Measurements from ENCODE around the gene MBTPS2. TPM values are rescaled to one million over a fixed set of nuclear protein-coding genes. Genes with fewer than 3 reads are reported as not detected.
A peak's percentile ranks its signal among the peaks of the same experiment; 100 is the strongest.

MBTPS2 gene
- total RNA-seq, 1 donor from 2014 or later = 22.1 TPM

DNA sequence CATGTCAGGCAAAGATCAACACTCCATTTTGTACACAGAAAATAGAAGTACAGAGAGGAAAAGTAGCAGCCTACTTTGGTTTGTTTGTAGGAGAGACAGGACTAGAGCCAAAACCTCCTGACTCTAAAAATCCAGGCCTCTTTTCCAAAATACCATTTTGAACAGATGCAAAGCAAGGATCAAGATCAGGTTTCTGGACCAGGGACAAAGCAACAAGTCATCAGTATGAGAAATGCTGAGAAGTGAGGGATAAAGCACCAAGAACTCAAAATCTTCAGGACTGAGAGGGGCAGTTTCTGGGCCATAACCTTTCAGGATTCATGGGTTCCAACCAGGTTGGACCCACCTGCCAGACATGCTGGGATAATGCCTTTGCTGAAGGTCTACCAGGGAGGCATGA, 36.6 kb upstream of the MBTPS2 start:
- H3K27ac Mint-ChIP-seq = peak overlapping the region; percentile 85
- no peak overlapping the region for H3K4me3 Mint-ChIP-seq
- peaks cover 39% of the 10 kb centered on the region for H3K4me1 Mint-ChIP-seq
- no peak for DNase-seq (ENCODE audit: low spot score in 2 of 2, unreplicated experiment in 2 of 2)
- H3K27me3 Mint-ChIP-seq (ENCODE audit: low read depth) = no peaks in the 10 kb centered on the region
- TF ChIP-seq, protein P1, sequence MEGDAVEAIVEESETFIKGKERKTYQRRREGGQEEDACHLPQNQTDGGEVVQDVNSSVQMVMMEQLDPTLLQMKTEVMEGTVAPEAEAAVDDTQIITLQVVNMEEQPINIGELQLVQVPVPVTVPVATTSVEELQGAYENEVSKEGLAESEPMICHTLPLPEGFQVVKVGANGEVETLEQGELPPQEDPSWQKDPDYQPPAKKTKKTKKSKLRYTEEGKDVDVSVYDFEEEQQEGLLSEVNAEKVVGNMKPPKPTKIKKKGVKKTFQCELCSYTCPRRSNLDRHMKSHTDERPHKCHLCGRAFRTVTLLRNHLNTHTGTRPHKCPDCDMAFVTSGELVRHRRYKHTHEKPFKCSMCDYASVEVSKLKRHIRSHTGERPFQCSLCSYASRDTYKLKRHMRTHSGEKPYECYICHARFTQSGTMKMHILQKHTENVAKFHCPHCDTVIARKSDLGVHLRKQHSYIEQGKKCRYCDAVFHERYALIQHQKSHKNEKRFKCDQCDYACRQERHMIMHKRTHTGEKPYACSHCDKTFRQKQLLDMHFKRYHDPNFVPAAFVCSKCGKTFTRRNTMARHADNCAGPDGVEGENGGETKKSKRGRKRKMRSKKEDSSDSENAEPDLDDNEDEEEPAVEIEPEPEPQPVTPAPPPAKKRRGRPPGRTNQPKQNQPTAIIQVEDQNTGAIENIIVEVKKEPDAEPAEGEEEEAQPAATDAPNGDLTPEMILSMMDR (IDR thresholded peaks at IDR 0.05; ENCODE audit: unreplicated experiment) = no peak
- H3K36me3 Mint-ChIP-seq = no peaks in the 10 kb centered on the region
- H3K9me3 Mint-ChIP-seq = peaks cover 6% of the 10 kb centered on the region

GRCh38 chrX:21806691-21807090, 32.7 kb upstream of the MBTPS2 start:
- H3K9me3 Mint-ChIP-seq = peaks cover 27% of the 10 kb centered on the region
- H3K4me3 Mint-ChIP-seq = no peak overlapping the region

DNA sequence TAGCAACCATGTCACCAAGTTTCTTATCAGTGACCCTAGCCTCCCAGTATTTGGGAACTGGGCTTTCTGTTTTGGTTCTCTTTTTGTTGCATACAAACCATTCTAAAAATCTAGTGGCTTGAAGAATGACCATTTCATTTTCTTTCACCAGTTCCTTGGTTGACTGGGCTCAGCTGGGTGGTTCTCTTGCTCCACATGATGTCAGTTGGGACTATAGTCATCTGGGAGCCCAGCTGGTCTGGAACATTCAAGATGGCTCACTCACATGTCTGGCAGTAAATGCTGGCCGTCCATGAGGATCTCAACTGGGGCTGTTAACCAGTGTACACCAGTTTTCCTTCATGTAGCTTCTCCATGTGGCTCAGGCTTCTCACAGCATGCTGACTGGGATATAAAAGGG, 27.6 kb upstream of the MBTPS2 start:
- no peaks in the 10 kb centered on the region for H3K36me3 Mint-ChIP-seq
- peaks cover 27% of the 10 kb centered on the region for H3K9me3 Mint-ChIP-seq
- peaks cover 8% of the 10 kb centered on the region for H3K4me1 Mint-ChIP-seq
- no peak overlapping the region for H3K4me3 Mint-ChIP-seq
- H3K27ac Mint-ChIP-seq = no peak overlapping the region
- H3K27me3 Mint-ChIP-seq (ENCODE audit: low read depth) = no peaks in the 10 kb centered on the region
- TF ChIP-seq, protein P1 (IDR thresholded peaks at IDR 0.05; ENCODE audit: unreplicated experiment) = no peak
- DNase-seq (ENCODE audit: low spot score in 2 of 2, unreplicated experiment in 2 of 2) = no peak

More at GRCh38 chrX:21806691-21807090, 32.7 kb upstream of the MBTPS2 start:
- TF ChIP-seq, protein P1 (IDR thresholded peaks at IDR 0.05; ENCODE audit: unreplicated experiment) = no peak
- H3K27ac Mint-ChIP-seq = no peak overlapping the region
- H3K36me3 Mint-ChIP-seq = no peaks in the 10 kb centered on the region
- H3K27me3 Mint-ChIP-seq (ENCODE audit: low read depth) = no peaks in the 10 kb centered on the region
- no peak for DNase-seq (ENCODE audit: low spot score in 2 of 2, unreplicated experiment in 2 of 2)
- peaks cover 22% of the 10 kb centered on the region for H3K4me1 Mint-ChIP-seq

GRCh38 chrX:21812628-21813027, 26.8 kb upstream of the MBTPS2 start:
- H3K36me3 Mint-ChIP-seq = no peaks in the 10 kb centered on the region
- H3K9me3 Mint-ChIP-seq = peaks cover 23% of the 10 kb centered on the region
- peaks cover 8% of the 10 kb centered on the region for H3K4me1 Mint-ChIP-seq
- TF ChIP-seq, protein P1 (IDR thresholded peaks at IDR 0.05; ENCODE audit: unreplicated experiment) = no peak
- no peak for DNase-seq (ENCODE audit: low spot score in 2 of 2, unreplicated experiment in 2 of 2)
- H3K4me3 Mint-ChIP-seq = no peak overlapping the region
- H3K27me3 Mint-ChIP-seq (ENCODE audit: low read depth) = no peaks in the 10 kb centered on the region
- H3K27ac Mint-ChIP-seq = no peak overlapping the region

GRCh38 chrX:21813612-21814368, 25.6 kb upstream of the MBTPS2 start:
- Mint-ChIP-seq H3K9me3 (peaks cover 18% of the 10 kb centered on the region), H3K4me1 (peaks cover 8% of the 10 kb centered on the region), H3K27me3 (ENCODE audit: low read depth) (no peaks in the 10 kb centered on the region), H3K36me3 (no peaks in the 10 kb centered on the region), H3K27ac (no peak overlapping the region), H3K4me3 (no peak overlapping the region)
- TF ChIP-seq, protein P1 (IDR thresholded peaks at IDR 0.05; ENCODE audit: unreplicated experiment) = no peak
- no peak for DNase-seq (ENCODE audit: low spot score in 2 of 2, unreplicated experiment in 2 of 2)
